ENCODE measurements around the gene TRAK2.
"Not testable (repeated sequence)": the region's sequence is repeated elsewhere in the genome, so short reads cannot be mapped to it uniquely, and the experiment has no call there.

Gene TRAK2

GRCh38 chr2:201448701-201449100 lies 2.6 kb downstream of the TRAK2 start:
- FAIRE-seq (no peak), DNase-seq (ENCODE audit: insufficient read length, low spot score) (no peak)
- TF ChIP-seq, protein P1, sequence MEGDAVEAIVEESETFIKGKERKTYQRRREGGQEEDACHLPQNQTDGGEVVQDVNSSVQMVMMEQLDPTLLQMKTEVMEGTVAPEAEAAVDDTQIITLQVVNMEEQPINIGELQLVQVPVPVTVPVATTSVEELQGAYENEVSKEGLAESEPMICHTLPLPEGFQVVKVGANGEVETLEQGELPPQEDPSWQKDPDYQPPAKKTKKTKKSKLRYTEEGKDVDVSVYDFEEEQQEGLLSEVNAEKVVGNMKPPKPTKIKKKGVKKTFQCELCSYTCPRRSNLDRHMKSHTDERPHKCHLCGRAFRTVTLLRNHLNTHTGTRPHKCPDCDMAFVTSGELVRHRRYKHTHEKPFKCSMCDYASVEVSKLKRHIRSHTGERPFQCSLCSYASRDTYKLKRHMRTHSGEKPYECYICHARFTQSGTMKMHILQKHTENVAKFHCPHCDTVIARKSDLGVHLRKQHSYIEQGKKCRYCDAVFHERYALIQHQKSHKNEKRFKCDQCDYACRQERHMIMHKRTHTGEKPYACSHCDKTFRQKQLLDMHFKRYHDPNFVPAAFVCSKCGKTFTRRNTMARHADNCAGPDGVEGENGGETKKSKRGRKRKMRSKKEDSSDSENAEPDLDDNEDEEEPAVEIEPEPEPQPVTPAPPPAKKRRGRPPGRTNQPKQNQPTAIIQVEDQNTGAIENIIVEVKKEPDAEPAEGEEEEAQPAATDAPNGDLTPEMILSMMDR (IDR thresholded peaks at IDR 0.05; ENCODE audit: insufficient read depth, missing control alignments) = no peak

- FAIRE-seq (no peak), DNase-seq (ENCODE audit: insufficient read length, low spot score) (no peak)
- TF ChIP-seq, protein P1 (IDR thresholded peaks at IDR 0.05; ENCODE audit: insufficient read depth, missing control alignments) = no peak
Measured at GRCh38 chr2:201448061-201448460, 3.2 kb downstream of the TRAK2 start.

GRCh38 chr2:201447086-201447485 lies 4.2 kb downstream of the TRAK2 start:
- FAIRE-seq = peak; percentile 21
- TF ChIP-seq, protein P1 (IDR thresholded peaks at IDR 0.05; ENCODE audit: insufficient read depth, missing control alignments) = no peak
- DNase-seq (ENCODE audit: insufficient read length, low spot score) = no peak

DNA sequence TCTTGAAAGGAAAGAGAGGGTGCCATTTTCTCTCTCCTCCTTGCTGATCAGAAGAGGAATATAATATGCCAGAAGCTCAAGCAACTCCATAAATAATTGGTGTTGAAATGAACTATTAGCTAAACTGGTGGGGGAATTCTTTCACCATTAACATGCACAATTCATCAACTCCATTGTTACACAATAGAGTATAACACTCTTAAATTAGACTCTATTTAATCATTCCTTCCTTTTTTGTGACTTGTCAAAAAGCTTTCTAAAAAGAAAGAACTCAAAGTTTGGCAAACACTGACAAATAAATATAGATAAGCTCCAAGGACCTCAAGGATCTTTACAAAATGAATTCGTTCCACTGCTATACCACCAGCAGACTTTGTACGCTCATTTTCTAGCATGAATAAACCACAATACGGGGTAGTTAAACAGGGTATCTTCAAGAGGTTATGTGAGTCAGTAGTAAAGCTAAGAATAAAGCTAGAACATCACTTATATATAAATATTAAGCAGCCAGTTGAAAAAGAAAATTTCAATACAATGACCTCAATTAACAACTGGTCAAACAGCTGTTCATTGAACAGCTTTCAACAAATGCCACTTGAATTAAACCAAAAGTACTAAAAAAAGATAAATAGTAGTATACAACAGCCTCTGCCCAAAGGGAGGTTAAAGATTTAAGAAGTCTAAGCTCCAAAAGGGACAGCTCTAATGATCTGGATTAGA lies 6.4 kb downstream of the TRAK2 start:
- DNase-seq (ENCODE audit: insufficient read length, low spot score) (no peak), FAIRE-seq (peak; percentile 60)
- TF ChIP-seq, protein P1 (IDR thresholded peaks at IDR 0.05; ENCODE audit: insufficient read depth, missing control alignments) = no peak

DNA sequence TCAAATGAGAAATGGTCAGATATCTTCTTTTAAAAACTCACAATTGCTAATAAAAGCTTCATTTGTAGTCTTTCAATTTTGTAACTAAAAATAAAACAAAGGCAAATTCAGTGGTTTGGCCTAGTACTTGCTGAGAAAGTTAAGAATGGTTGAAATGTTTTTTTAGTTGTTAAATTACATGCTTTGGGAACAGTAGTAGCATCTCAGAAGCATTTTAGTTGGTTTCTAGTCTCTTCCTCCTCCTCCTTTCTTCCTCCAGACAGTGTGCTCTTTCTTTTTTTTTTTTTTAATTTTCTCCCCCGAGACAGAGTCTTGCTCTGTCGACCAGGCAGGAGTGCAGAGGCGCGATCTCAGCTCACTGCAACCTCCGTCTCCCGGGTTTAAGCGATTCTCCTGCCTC lies 9.8 kb downstream of the TRAK2 start:
- TF ChIP-seq, protein P1 (IDR thresholded peaks at IDR 0.05; ENCODE audit: insufficient read depth, missing control alignments) = no peak
- no peak for DNase-seq (ENCODE audit: insufficient read length, low spot score)
- no peak for FAIRE-seq

DNA sequence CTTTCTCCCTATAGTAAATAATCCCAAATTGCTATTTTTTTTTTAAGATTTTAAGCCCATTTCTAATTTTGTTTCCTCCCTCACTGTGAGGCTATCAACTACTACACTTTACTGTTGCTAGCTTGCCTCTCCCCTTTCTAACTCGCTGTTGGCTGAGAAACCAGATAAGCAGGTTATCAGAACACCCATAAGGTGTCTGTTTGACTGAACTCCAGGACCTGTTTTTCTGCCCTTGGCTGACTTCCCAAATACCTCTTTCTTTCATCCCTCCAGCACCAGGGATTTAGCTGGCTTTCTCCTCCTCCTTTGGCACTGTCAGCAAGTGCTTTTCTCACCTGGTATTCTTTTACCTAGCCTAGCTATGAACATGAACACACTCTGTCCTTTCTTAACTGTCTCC lies 11.1 kb downstream of the TRAK2 start:
- DNase-seq (ENCODE audit: insufficient read length, low spot score) (no peak), FAIRE-seq (no peak)
- TF ChIP-seq, protein P1 (IDR thresholded peaks at IDR 0.05; ENCODE audit: insufficient read depth, missing control alignments) = no peak

- not testable (repeated sequence) for FAIRE-seq; DNase-seq (ENCODE audit: insufficient read length, low spot score)
Measured at GRCh38 chr2:201439336-201439922, 11.8 kb downstream of the TRAK2 start.

All from D721Med (cell line).